NT2/D1 (cell line): ENCODE measurements around the gene FAM124A.

Source experiments
- SUZ12 ChIP-seq: IDR thresholded peaks from 2 replicates; pipeline ENCODE4 v1.6.1; 2011; ENCODE audit not compliant: insufficient read length, insufficient read depth; ENCODE audit errors: extremely low read depth
- YY1 ChIP-seq: IDR thresholded peaks from 2 replicates; pipeline ENCODE4 v1.6.1; 2011; ENCODE audit not compliant: insufficient read length, insufficient read depth

- TF ChIP-seq YY1 (no peak), SUZ12 (no peak)
Observed at GRCh38 chr13:51303882-51304281, 81.7 kb downstream of the FAM124A start.
